ENCODE measurements around the gene TNFRSF12A. TPM values are rescaled to one million over a fixed set of nuclear protein-coding genes. Genes with fewer than 3 reads are reported as not detected.

TNFRSF12A gene
- total RNA-seq, 1 experiment from 2014 or later: 62.5 TPM

DNA sequence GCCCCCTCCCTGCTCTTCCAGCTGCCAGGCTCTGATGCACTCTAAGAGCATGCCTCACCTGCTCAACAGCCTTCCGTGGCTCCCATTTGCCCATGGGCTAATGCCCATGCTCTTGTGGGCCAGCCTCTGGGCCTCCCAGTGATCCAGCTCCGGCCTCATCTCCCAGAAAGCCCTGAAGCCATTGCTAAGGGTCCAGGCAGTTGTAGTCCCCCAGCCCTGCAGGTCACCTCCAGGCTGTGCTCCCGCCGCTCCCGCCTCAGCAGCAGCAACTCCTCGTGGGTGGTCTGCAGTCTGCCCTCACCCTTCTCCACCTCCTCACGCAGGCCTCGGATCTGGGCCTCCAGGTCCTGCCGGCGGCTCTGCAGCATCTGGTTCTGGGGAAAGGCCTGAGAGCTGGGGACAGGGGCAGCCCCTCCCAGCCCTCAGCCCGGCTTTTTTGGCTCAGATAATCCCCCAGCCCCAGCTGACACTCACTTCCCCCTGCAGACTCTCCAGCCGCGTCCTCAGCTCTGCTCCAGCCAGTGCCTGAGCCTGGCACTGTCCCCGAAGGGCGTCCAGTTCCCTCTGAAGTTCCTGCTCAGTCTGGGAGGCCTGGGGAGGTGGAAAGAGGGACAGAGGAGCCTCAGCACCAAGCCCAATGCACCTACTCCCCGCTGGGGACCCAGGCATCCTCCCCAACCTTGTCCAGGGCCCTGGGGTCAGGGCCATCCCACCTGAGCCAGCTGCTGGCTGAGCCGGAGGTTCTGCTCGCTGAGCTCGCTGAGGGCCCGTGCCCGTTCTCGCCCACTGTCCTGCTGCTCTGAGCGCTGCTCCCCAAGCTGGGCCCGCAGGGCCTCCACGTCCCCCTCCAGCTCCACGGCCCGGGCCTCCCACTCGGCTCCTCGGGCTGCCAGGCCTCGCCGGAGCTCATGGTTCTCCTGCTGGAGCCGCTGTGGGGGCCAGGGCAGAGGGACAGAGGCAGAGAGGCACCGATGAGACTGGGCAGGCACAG lies 10.3 kb downstream of the TNFRSF12A start:
- TF ChIP-seq, protein P1, sequence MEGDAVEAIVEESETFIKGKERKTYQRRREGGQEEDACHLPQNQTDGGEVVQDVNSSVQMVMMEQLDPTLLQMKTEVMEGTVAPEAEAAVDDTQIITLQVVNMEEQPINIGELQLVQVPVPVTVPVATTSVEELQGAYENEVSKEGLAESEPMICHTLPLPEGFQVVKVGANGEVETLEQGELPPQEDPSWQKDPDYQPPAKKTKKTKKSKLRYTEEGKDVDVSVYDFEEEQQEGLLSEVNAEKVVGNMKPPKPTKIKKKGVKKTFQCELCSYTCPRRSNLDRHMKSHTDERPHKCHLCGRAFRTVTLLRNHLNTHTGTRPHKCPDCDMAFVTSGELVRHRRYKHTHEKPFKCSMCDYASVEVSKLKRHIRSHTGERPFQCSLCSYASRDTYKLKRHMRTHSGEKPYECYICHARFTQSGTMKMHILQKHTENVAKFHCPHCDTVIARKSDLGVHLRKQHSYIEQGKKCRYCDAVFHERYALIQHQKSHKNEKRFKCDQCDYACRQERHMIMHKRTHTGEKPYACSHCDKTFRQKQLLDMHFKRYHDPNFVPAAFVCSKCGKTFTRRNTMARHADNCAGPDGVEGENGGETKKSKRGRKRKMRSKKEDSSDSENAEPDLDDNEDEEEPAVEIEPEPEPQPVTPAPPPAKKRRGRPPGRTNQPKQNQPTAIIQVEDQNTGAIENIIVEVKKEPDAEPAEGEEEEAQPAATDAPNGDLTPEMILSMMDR (IDR thresholded peaks at IDR 0.05; ENCODE audit: insufficient read depth in 1 of 2, low read depth in 1 of 2, low read length in 1 of 2, severe bottlenecking in 1 of 2, unreplicated experiment in 1 of 2): no peak
- Histone ChIP-seq H3K36me3 (ENCODE audit: control insufficient read depth, insufficient read depth, low read length) (peaks cover 6% of the 10 kb centered on the region), H3K4me3 (ENCODE audit: low read depth, low read length) (no peak overlapping the region), H3K9me3 (no peaks in the 10 kb centered on the region), H3K27me3 (replicated peaks; ENCODE audit: control insufficient read depth, insufficient read depth, low read length) (no peaks in the 10 kb centered on the region), H3K4me1 (peaks cover 7% of the 10 kb centered on the region)
- peaks cover 41% of the 10 kb centered on the region for H3K36me3 Mint-ChIP-seq (ENCODE audit: insufficient read depth, unreplicated experiment)
- no peaks in the 10 kb centered on the region for H3K9me3 Mint-ChIP-seq (ENCODE audit: unreplicated experiment)
- H3K4me3 Mint-ChIP-seq (ENCODE audit: unreplicated experiment): peak overlapping the region; percentile 12
- H3K27ac Mint-ChIP-seq (ENCODE audit: unreplicated experiment): peak overlapping the region; percentile 57
- no TSS peak for BruUV-seq (replicated peaks)
- no peaks in the 10 kb centered on the region for H3K27me3 Mint-ChIP-seq (ENCODE audit: insufficient read depth, unreplicated experiment)
- ChIA-PET CTCF (interaction anchor here (0.5 to 2.9 kb wide), 12 partner anchors 9 to 662 kb away, joined by 3 to 33 read pairs (median 6); partner anchors contain the start of genes TNFRSF12A and ZNF205), POLR2A (no interaction called here)
- intact Hi-C loops (cut with micrococcal nuclease; ENCODE audit: unreplicated experiment): no loop called here
- DNase-seq: no peak
- H3K4me1 Mint-ChIP-seq (ENCODE audit: low read depth, unreplicated experiment): peaks cover 7% of the 10 kb centered on the region

GRCh38 chr16:3032624-3033023 lies 12.5 kb downstream of the TNFRSF12A start:
- DNase-seq: no peak
- Histone ChIP-seq H3K4me1 (peaks cover 7% of the 10 kb centered on the region), H3K4me3 (ENCODE audit: low read depth, low read length) (no peak overlapping the region), H3K9me3 (no peaks in the 10 kb centered on the region), H3K36me3 (ENCODE audit: control insufficient read depth, insufficient read depth, low read length) (0 out of 2 replicates have a peak, but pooled peaks cover 2% of the 10 kb centered on the region), H3K27me3 (replicated peaks; ENCODE audit: control insufficient read depth, insufficient read depth, low read length) (no peaks in the 10 kb centered on the region)
- BruUV-seq (replicated peaks): no TSS peak
- Mint-ChIP-seq H3K4me3 (ENCODE audit: unreplicated experiment) (no peak overlapping the region), H3K27ac (ENCODE audit: unreplicated experiment) (no peak overlapping the region), H3K9me3 (ENCODE audit: unreplicated experiment) (no peaks in the 10 kb centered on the region), H3K36me3 (ENCODE audit: insufficient read depth, unreplicated experiment) (peaks cover 22% of the 10 kb centered on the region), H3K4me1 (ENCODE audit: low read depth, unreplicated experiment) (no peaks in the 10 kb centered on the region), H3K27me3 (ENCODE audit: insufficient read depth, unreplicated experiment) (no peaks in the 10 kb centered on the region)
- TF ChIP-seq, protein P1 (IDR thresholded peaks at IDR 0.05; ENCODE audit: insufficient read depth in 1 of 2, low read depth in 1 of 2, low read length in 1 of 2, severe bottlenecking in 1 of 2, unreplicated experiment in 1 of 2): no peak
- ChIA-PET CTCF (interaction anchor here (1.3 to 2.3 kb wide), 4 partner anchors 12 to 91 kb away, joined by 4 to 21 read pairs (median 8); no protein-coding TSS in a partner anchor), POLR2A (no interaction called here)
- intact Hi-C loops (cut with micrococcal nuclease; ENCODE audit: unreplicated experiment): no loop called here

DNA sequence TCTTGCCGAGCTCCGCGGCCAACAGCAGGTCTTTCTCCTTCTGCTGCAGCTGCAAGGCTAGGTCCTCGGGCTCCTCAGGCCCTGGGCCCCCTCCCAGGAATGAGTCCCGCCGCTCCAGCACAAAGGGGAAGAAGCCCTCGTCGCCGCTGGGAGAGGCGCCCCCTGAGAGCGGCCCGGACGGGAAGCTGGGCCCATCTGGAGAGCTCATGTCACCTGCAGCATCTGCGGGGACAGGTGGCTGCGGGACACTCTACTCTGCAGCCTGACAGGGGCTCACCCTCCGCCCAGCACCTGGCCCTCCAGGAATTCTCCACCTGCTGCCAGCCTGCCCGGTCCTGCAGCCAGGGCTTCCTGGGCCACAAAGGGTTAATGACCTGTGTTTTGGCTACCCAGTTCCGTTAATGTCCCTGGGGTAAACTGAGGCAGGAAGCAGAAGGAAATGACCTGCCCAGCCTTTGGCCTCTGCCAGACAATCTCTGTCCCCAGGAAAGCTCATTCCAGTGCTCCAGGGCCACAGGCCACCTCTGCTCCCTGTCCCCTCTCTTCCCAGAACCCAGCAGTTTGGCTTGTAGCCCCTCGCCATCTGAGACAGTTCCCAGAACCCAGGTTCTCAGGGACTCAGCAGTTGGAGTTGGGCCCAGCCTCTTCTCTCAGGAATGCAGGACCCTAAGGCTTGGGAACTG lies 15.3 kb downstream of the TNFRSF12A start:
- Mint-ChIP-seq H3K27ac (ENCODE audit: unreplicated experiment) (peak overlapping the region; percentile 35), H3K9me3 (ENCODE audit: unreplicated experiment) (no peaks in the 10 kb centered on the region), H3K4me1 (ENCODE audit: low read depth, unreplicated experiment) (no peaks in the 10 kb centered on the region), H3K27me3 (ENCODE audit: insufficient read depth, unreplicated experiment) (no peaks in the 10 kb centered on the region), H3K4me3 (ENCODE audit: unreplicated experiment) (peak overlapping the region; percentile 73), H3K36me3 (ENCODE audit: insufficient read depth, unreplicated experiment) (peaks cover 6% of the 10 kb centered on the region)
- CTCF ChIA-PET: interaction anchor here (0.6 to 1.1 kb wide), 2 partner anchors 19 to 23 kb away, joined by 3 to 6 read pairs; no protein-coding TSS in a partner anchor
- no TSS peak for BruUV-seq (replicated peaks)
- Histone ChIP-seq H3K4me3 (ENCODE audit: low read depth, low read length) (peak overlapping the region; percentile 67), H3K4me1 (peaks cover 4% of the 10 kb centered on the region), H3K9me3 (no peaks in the 10 kb centered on the region), H3K36me3 (ENCODE audit: control insufficient read depth, insufficient read depth, low read length) (no peaks in the 10 kb centered on the region), H3K27me3 (replicated peaks; ENCODE audit: control insufficient read depth, insufficient read depth, low read length) (no peaks in the 10 kb centered on the region)
- DNase-seq: no peak
- TF ChIP-seq, protein P1 (IDR thresholded peaks at IDR 0.05; ENCODE audit: insufficient read depth in 1 of 2, low read depth in 1 of 2, low read length in 1 of 2, severe bottlenecking in 1 of 2, unreplicated experiment in 1 of 2): no peak
- intact Hi-C loops (cut with micrococcal nuclease; ENCODE audit: unreplicated experiment): no loop called here
- POLR2A ChIA-PET: interaction anchor here (1.3 kb wide), 1 partner anchor 15 kb away, joined by 3 read pairs; the partner anchor contains the start of gene TNFRSF12A

All from Caco-2 (cell line).